NCI-H1105 treated with DMSO at 0.1 percent for 48 hours (cell line): ENCODE measurements around the gene FOXN4.

Source experiments
- DNase-seq: peaks from one replicate; lab custom pipeline; 2025; lab: John Stamatoyannopoulos, UW

Gene FOXN4

GRCh38 chr12:109307051-109307450 lies 2.0 kb downstream of the FOXN4 start:
- DNase-seq = no peak

GRCh38 chr12:109305547-109305946 lies 3.5 kb downstream of the FOXN4 start:
- DNase-seq = no peak

GRCh38 chr12:109304485-109304884 lies 4.6 kb downstream of the FOXN4 start:
- DNase-seq = peak; percentile 6

- DNase-seq = no peak
These were observed 6.3 kb downstream of the FOXN4 start for GRCh38 chr12:109302770-109303169.

- peak; percentile 9 for DNase-seq
These were observed 6.7 kb downstream of the FOXN4 start for GRCh38 chr12:109302358-109302757.

- no peak for DNase-seq
These were observed 7.4 kb downstream of the FOXN4 start for GRCh38 chr12:109301643-109302168.

- no peak for DNase-seq
These were observed 9.2 kb downstream of the FOXN4 start for GRCh38 chr12:109299849-109300248.

DNA sequence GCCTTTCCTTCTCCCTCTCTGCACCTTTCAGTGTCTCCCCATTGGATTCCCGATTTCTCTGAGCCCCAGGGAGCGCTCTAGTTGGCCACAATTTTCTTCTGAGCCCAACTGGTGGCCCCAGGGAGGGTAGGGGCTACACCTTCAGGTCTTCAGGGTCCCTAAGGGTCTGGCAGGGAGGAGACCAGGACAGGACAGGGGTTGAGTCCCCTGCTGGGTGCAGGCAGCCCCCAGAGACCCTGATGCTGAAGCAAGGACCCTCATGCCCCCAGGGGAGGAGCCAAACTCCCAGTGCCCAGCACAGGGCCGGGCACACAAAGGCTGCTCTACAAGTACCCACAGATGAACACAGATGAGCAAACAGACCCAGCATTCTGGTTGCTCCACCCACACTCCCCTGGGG lies 12.7 kb downstream of the FOXN4 start:
- DNase-seq = no peak

- no peak for DNase-seq
These were observed 13.2 kb downstream of the FOXN4 start for GRCh38 chr12:109295764-109296425.

GRCh38 chr12:109294286-109294796 lies 14.7 kb downstream of the FOXN4 start:
- DNase-seq = no peak

- no peak for DNase-seq
These were observed 16.0 kb downstream of the FOXN4 start for GRCh38 chr12:109293106-109293505.

GRCh38 chr12:109292342-109292711 lies 16.8 kb downstream of the FOXN4 start:
- DNase-seq = no peak

DNA sequence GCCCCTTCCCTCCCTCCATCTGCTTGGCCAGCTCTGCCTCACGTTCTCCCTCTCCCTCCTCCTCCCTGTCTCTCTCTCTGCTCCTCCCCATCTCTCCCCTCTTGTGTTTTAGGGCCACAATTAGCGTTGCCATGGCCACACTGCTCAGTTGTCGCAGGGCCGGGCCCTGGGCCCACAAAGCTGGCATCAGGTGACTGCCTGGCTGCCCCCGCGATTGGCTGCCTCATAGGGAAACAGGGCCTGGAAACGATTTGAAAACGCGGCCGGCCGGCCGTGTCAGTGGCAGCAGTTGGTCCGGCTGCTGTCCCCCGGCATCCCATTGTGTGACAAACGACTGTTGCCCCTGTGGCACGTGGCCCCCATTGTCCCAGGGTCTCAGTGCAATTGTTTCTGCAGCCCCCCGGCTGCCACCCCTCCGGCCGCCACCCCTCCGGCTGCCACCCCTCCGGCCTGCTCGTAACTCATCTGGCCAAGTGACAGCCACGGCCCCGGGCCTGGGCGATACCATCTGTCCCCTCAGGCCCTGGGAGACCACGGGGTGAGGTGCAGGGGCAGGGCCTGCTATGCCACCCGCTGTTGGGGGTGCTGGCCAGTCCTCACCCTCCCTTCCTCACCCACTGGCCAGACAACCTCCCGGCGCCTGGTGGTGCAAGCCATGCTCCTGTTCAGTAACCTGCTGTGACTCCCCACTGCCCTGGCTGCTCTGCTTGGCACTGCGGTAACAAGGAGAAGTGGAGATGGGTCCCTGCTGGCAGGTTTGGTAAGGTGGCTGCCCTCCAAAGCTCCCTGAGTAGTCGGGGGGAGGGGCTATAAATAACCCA lies 17.4 kb downstream of the FOXN4 start:
- peak; percentile 98 for DNase-seq

GRCh38 chr12:109291117-109291516 lies 18.0 kb downstream of the FOXN4 start:
- DNase-seq = no peak

DNA sequence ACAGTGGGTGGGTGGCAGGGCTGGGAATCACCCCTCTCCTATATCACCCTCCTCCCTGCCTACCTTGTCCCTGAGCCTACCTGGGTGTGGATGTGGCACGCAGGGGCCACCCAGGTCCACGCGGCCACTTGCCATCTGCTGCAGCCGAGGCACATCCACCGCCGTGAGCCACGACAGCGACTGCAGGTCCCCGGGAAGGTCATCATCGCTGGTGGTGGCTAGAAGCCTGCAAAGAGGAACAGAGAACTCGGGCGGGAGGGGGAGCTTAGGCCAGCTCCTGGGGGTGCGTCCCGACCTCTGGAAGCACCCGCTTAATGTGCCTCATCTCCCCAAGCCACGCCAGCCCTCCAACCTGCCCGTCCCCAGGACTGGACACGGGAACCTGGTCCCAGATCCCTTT lies 19.0 kb downstream of the FOXN4 start:
- no peak for DNase-seq

DNA sequence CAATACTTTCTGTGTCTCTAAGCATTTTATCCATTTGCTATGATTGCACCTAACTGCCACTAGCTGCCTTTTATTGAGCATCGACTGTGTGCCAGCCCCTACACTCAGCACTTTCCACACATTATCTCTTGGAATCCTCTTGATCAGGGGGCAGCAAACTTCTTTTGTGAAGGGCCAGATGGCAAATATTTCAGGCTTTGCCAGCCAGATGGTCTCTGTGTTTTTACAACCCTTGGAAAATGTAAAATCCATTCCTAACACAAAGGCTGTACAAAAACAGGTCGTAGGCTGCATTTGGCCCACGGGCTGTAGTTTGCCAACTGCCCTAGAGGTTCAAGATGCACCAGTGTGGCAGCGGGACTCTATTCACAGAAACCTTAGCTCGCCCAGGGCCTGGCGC lies 19.5 kb downstream of the FOXN4 start:
- no peak for DNase-seq

GRCh38 chr12:109289004-109289403 lies 20.1 kb downstream of the FOXN4 start:
- no peak for DNase-seq

DNA sequence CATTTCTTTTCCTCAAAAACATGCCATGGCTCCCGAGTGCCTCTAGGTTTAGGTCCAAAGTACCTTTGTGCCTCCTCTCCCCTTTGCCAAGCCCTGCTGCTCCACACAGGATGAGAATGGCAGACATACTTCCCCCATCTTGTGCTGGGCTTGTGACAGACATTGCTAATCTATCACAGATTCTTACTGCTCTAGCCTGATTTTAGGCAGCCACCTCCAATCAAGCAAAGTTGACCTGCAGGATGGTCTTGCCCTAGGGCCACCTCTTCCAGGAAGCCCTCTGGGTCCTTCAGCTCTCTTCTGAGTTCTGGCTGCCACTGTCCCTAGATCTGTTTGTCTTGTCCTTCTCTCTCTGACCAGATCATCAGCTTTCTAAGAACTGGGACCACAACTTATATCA lies 20.5 kb downstream of the FOXN4 start:
- DNase-seq = no peak

DNA sequence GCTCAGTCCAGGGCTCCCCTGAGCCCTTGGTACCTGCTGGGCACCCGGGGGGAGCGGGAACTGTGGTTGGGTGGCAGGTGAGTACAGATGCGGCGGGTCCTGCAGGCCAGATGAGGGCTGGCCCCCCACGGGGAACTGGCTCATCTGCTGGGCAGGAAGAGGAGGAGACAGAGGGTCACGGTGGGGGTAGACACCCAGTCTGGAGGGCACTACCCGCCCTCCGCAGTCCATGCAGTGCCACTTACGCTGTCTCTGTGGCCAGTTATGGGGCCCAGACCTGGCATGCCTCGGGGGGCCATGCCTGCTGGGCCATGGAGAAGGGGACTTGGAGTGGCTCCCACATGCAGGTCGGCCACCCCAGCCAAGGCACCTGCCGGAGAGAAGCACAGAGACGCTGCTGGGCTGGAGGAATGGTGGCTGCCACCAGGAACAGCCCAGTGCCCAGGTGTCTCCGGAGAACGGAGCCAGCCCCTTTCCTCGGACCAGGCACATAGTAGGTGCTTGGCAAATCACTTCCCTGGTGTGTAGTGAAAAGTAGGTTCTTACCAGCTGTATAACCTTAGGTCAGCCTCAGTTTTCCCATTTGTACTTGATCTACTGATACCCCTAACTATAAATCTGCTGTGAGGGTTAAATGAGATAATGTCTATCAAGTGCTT lies 21.1 kb downstream of the FOXN4 start:
- DNase-seq = no peak

GRCh38 chr12:109287181-109287580 lies 21.9 kb downstream of the FOXN4 start:
- no peak for DNase-seq

- DNase-seq = no peak
These were observed 22.4 kb downstream of the FOXN4 start for GRCh38 chr12:109286652-109287051.

DNA sequence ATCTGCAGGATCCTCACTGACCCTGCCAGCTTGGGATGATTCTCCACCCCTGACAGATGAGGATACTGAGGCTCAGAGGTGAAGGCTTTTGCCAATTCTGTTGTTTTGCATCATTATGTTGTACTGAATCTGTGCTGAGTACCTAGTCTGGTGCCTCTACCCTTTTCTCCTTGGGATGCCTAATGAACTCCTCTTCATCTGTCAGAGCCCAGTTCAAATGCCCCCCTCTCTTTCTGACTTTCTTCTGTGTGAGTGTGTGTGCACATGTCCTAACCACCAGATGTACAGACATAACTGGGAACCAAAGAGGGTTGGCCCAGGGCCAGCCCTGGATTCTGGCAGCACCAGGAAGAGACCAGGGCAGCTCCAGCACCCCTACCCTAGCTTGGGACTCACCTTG lies 22.8 kb downstream of the FOXN4 start:
- DNase-seq = no peak

DNA sequence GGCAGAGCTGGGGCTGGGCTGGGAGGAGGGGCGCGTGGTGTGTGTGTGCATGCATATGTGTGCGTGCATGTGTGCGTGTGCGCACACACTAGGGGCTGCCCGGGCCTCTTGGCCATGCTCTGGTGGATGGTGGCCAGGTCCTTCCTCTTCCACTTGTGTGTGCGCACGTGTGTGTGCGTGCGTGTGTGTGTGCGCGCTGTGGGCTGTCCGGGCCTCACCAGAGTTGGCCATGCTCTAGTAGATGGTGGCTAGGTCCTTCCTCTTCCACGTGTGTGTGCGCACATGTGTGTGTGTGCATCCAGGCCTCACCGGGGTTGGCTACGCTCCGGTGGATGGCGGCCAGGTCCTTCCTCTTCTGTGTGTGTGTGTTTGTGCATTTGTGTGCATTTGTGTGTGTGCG lies 24.7 kb downstream of the FOXN4 start:
- DNase-seq = no peak
